IMR-90 (cell line): ENCODE results near the gene SYT17. TPM values are rescaled to one million over a fixed set of nuclear protein-coding genes. Genes with fewer than 3 reads are reported as not detected.

ENCODE experiments used
- ATAC-seq: fragments of 200-7000 bp; cut with Tn5 transposase; 2 replicates; pipeline ENCODE4 v1.9.1; 2020; ENCODE audit warnings: low read depth, mild to moderate bottlenecking, moderate library complexity
- BruUV-seq: library from RNA; stranded (reverse); fragments of 400-500 nt; replicated peaks from 2 replicates; lab custom pipeline; 2021; lab: Mats Ljungman, UMichigan
- CTCF ChIA-PET: fragments of 300-600 bp; formaldehyde crosslinking; extraction: SDS; loops from one replicate; lab custom pipeline; 2021; ENCODE audit warnings: antibody characterized with exemption; lab: Yijun Ruan, JAX
- POLR2A ChIA-PET: fragments of 300-600 bp; sonication (Branson Sonifier 250); formaldehyde crosslinking; loops from one replicate; lab custom pipeline; 2022; ENCODE audit warnings: antibody characterized with exemption; ENCODE audit not compliant: unreplicated experiment; lab: Charles Lee
- DNase-seq: peaks from one replicate; pipeline ENCODE4 v3.0.0; 2013
- H2AFZ ChIP-seq: replicated peaks from 2 replicates; pipeline ENCODE3; 2013; ENCODE audit warnings: low read length, mild to moderate bottlenecking; ENCODE audit not compliant: poor library complexity
- H2AK5ac ChIP-seq: 2 replicates; pipeline ENCODE4 v1.6.1; 2013; ENCODE audit warnings: low read depth, low read length, inconsistent platforms
- H2AK9ac ChIP-seq: replicated peaks from 2 replicates; pipeline ENCODE3; 2013; ENCODE audit warnings: mild to moderate bottlenecking, low read depth, low read length, moderate library complexity; ENCODE audit not compliant: poor library complexity
- H2BK120ac ChIP-seq: 2 replicates; pipeline ENCODE4 v1.6.1; 2013; ENCODE audit warnings: low read depth, low read length, inconsistent platforms
- H2BK15ac ChIP-seq: 3 replicates; pipeline ENCODE4 v1.6.1; 2013; ENCODE audit warnings: low read depth, low read length, inconsistent platforms
- H2BK20ac ChIP-seq: 2 replicates; pipeline ENCODE4 v1.6.1; 2013; ENCODE audit warnings: low read depth, mild to moderate bottlenecking, inconsistent platforms, low read length, moderate library complexity
- H2BK5ac ChIP-seq: 2 replicates; pipeline ENCODE4 v1.6.1; 2013; ENCODE audit warnings: mild to moderate bottlenecking, low read depth, low read length, inconsistent platforms; ENCODE audit not compliant: poor library complexity, severe bottlenecking
- H3K14ac ChIP-seq: replicated peaks from 2 replicates; pipeline ENCODE4 v1.6.1; 2013; ENCODE audit warnings: low read depth, low read length, inconsistent platforms
- H3K18ac ChIP-seq: 2 replicates; pipeline ENCODE4 v1.6.1; 2013; ENCODE audit warnings: low read depth, low read length, control low read depth
- H3K23ac ChIP-seq: 2 replicates; pipeline ENCODE4 v1.6.1; 2013; ENCODE audit warnings: low read depth, low read length, inconsistent platforms
- H3K27ac ChIP-seq: 2 replicates; pipeline ENCODE4 v1.5.1; 2013; ENCODE audit warnings: mild to moderate bottlenecking, control low read depth, low read length; ENCODE audit not compliant: insufficient read depth
- H3K27me3 ChIP-seq: 2 replicates; pipeline ENCODE4 v1.6.1; 2013; ENCODE audit warnings: low read length; ENCODE audit not compliant: control insufficient read depth, insufficient read depth
- H3K36me3 ChIP-seq: 2 replicates; pipeline ENCODE4 v1.6.1; 2013; ENCODE audit warnings: low read length, mixed read lengths; ENCODE audit not compliant: control insufficient read depth, insufficient read depth
- H3K4ac ChIP-seq: 2 replicates; pipeline ENCODE4 v1.6.1; 2013; ENCODE audit warnings: low read depth, low read length, inconsistent platforms
- H3K4me1 ChIP-seq: 2 replicates; pipeline ENCODE4 v1.6.1; 2013; ENCODE audit warnings: low read length, mixed read lengths; ENCODE audit not compliant: control insufficient read depth, insufficient read depth
- H3K4me2 ChIP-seq: 2 replicates; pipeline ENCODE4 v1.6.1; 2013; ENCODE audit warnings: low read depth, mild to moderate bottlenecking, control low read depth, low read length, moderate library complexity
- H3K4me3 ChIP-seq: 2 replicates; pipeline ENCODE4 v1.5.1; 2013; ENCODE audit warnings: low read depth, mild to moderate bottlenecking, control low read depth, low read length, moderate library complexity; ENCODE audit not compliant: insufficient read depth
- H3K56ac ChIP-seq: 2 replicates; pipeline ENCODE4 v1.6.1; 2013; ENCODE audit warnings: low read length, inconsistent platforms; ENCODE audit not compliant: insufficient read depth; ENCODE audit errors: extremely low read depth
- H3K79me1 ChIP-seq, 2 experiments: 2 replicates each; pipeline ENCODE4 v1.6.1; 2013; ENCODE audit warnings: low read length in 2 of 2, inconsistent platforms in 1 of 2, low read depth in 1 of 2
- H3K9ac ChIP-seq: 2 replicates; pipeline ENCODE4 v1.6.1; 2013; ENCODE audit warnings: low read depth, low read length, control low read depth
- H3K9me1 ChIP-seq: 2 replicates; pipeline ENCODE4 v1.6.1; 2013; ENCODE audit warnings: low read length, inconsistent platforms; ENCODE audit not compliant: insufficient read depth
- H3K9me3 ChIP-seq: 2 replicates; pipeline ENCODE4 v1.6.1; 2013; ENCODE audit warnings: low read length; ENCODE audit not compliant: control insufficient read depth, insufficient read depth
- H4K20me1 ChIP-seq: 2 replicates; pipeline ENCODE4 v1.6.1; 2013; ENCODE audit warnings: low read length, inconsistent platforms; ENCODE audit not compliant: insufficient read depth
- H4K5ac ChIP-seq: 2 replicates; pipeline ENCODE4 v1.6.1; 2013; ENCODE audit warnings: mild to moderate bottlenecking, low read depth, low read length, control low read depth
- H4K8ac ChIP-seq, 2 experiments: 2 replicates each; pipeline ENCODE4 v1.6.1; 2013; ENCODE audit warnings: low read depth in 2 of 2, low read length in 2 of 2, control low read depth in 1 of 2, inconsistent platforms in 1 of 2
- H4K91ac ChIP-seq: 2 replicates; pipeline ENCODE4 v1.6.1; 2013; ENCODE audit warnings: low read depth, low read length, inconsistent platforms; ENCODE audit not compliant: insufficient read depth
- BHLHE40 ChIP-seq: fragments of 150-350 bp; IDR thresholded peaks from 2 replicates; pipeline ENCODE4 v1.6.1; 2016; ENCODE audit warnings: mild to moderate bottlenecking, low read depth, low read length
- CEBPB ChIP-seq: IDR thresholded peaks from 2 replicates; pipeline ENCODE4 v1.6.1; 2012; ENCODE audit warnings: low read depth, low read length, improper control_type of control experiment
- CHD1 ChIP-seq: IDR thresholded peaks from 2 replicates; pipeline ENCODE4 v1.6.1; 2012; ENCODE audit warnings: low read depth, low read length, improper control_type of control experiment
- CTCF ChIP-seq: conservative IDR thresholded peaks from 2 replicates; pipeline ENCODE4 v1.5.1; 2012; ENCODE audit warnings: mild to moderate bottlenecking, low read depth, low read length, improper control_type of control experiment
- ELK1 ChIP-seq: fragments of 150-350 bp; IDR thresholded peaks from 2 replicates; pipeline ENCODE4 v1.6.1; 2016; ENCODE audit warnings: low read depth, mild to moderate bottlenecking, low read length, moderate library complexity, borderline replicate concordance
- FOS ChIP-seq: fragments of 150-350 bp; IDR thresholded peaks from 2 replicates; pipeline ENCODE4 v1.6.1; 2016; ENCODE audit warnings: low read depth, low read length
- MAFK ChIP-seq: IDR thresholded peaks from 2 replicates; pipeline ENCODE4 v1.6.1; 2012; ENCODE audit warnings: low read depth, low read length, improper control_type of control experiment
- MAZ ChIP-seq: IDR thresholded peaks from 2 replicates; pipeline ENCODE4 v1.6.1; 2012; ENCODE audit warnings: low read depth, mild to moderate bottlenecking, low read length, improper control_type of control experiment, moderate library complexity, borderline replicate concordance
- NFE2L2 ChIP-seq: fragments of 150-350 bp; IDR thresholded peaks from 2 replicates; pipeline ENCODE4 v1.6.1; 2016; ENCODE audit warnings: low read depth, mild to moderate bottlenecking, low read length
- POLR2A ChIP-seq: IDR thresholded peaks from 2 replicates; pipeline ENCODE4 v1.6.1; 2012; ENCODE audit warnings: mild to moderate bottlenecking, low read depth, low read length
- RAD21 ChIP-seq: IDR thresholded peaks from 2 replicates; pipeline ENCODE4 v1.6.1; 2012; ENCODE audit warnings: low read length, improper control_type of control experiment
- RFX5 ChIP-seq: IDR thresholded peaks from 2 replicates; pipeline ENCODE4 v1.8.0; 2012; ENCODE audit warnings: low read depth, mild to moderate bottlenecking, low read length, moderate library complexity
- WGBS, 2 experiments: methylation state at CpG; one replicate each; pipeline versions ENCODE4 v1.1.5 to v1.1.7; 2013; ENCODE audit warnings: missing lambda C conversion rate in 2 of 2; ENCODE audit not compliant: insufficient read length in 1 of 2; ENCODE audit errors: extremely low coverage in 2 of 2; 5-methylcytosine and 5-hydroxymethylcytosine counted together
- dilution Hi-C: fragments of 300-500 bp; cut with HindIII; formaldehyde crosslinking; loops from one replicate; pipeline ENCODE4 v1.14.3; 2018; ENCODE audit warnings: low sequenced_read_pairs; ENCODE audit not compliant: unreplicated experiment
- in situ Hi-C: fragments of 300-500 bp; cut with MboI; formaldehyde crosslinking; loops from 3 replicates; pipeline ENCODE4 v1.14.3; 2019; ENCODE audit warnings: low sequenced_read_pairs, inconsistent platforms, mixed read lengths
- intact Hi-C: fragments of 100-400 bp; cut with micrococcal nuclease; formaldehyde crosslinking; loops from 2 replicates; pipeline ENCODE4 v1.10.0; 2022
- polyA plus RNA-seq, 3 experiments: library from polyadenylated mRNA; depleted of rRNA; stranded (reverse); fragments of >200 nt; gene quantifications; 2 replicates each; pipeline ENCODE4 v1.2.3, GENCODE V29; 2012; ENCODE audit warnings: low replicate concordance in 1 of 3
- total RNA-seq: library from RNA; depleted of rRNA; stranded (reverse); fragments of >200 nt; gene quantifications from 2 replicates; pipeline ENCODE4 v1.2.3, GENCODE V29; 2012

SYT17 gene
- total and polyA plus RNA-seq, 2 of the 4 experiments (the other 2 are of a cell fraction) = not detected

- Histone ChIP-seq H2AK5ac (no peak overlapping the region), H3K36me3 (no peaks in the 10 kb centered on the region), H4K8ac (no peak overlapping the region), H2AK9ac (no peak overlapping the region), H2BK120ac (no peak overlapping the region), H3K23ac (no peak overlapping the region), H3K4me1 (0 out of 2 replicates have a peak, but pooled peaks cover 2% of the 10 kb centered on the region), H3K4me3 (no peak overlapping the region), H3K18ac (no peak overlapping the region), H3K9ac (no peak overlapping the region), H3K27me3 (no peaks in the 10 kb centered on the region; the same call in 1 of the 2 replicates), H2BK15ac (no peak overlapping the region), H2BK5ac (no peak overlapping the region), H3K4me2 (no peak overlapping the region), H2AFZ (no peak overlapping the region), H3K14ac (no peak overlapping the region), H4K91ac (no peak overlapping the region), H3K9me3 (peaks cover 4% of the 10 kb centered on the region), H3K56ac (no peak overlapping the region), H3K27ac (no peak overlapping the region), H4K20me1 (no peaks in the 10 kb centered on the region), H3K4ac (no peak overlapping the region), H3K9me1 (no peaks in the 10 kb centered on the region), H4K5ac (no peak overlapping the region), H3K79me1 (no peaks in the 10 kb centered on the region), H2BK20ac (no peak overlapping the region)
- DNase-seq (no peak), ATAC-seq (no peak)
- POLR2A ChIA-PET = no interaction called here
- CTCF ChIA-PET = interaction anchor here (0.8 kb wide), 1 partner anchor 11 kb away, joined by 3 read pairs; no protein-coding TSS in a partner anchor
- in situ Hi-C loops (no loop called here), dilution Hi-C loops (no loop called here), intact Hi-C loops (loop anchor here (10.0 kb wide), 1 partner anchor 68 kb away; no protein-coding TSS in a partner anchor)
- no peak for TF ChIP-seq MAFK
- TF ChIP-seq FOS = no peak
- TF ChIP-seq CTCF = no peak
- no peak for TF ChIP-seq CHD1
- TF ChIP-seq ELK1 = no peak
- TF ChIP-seq RFX5 = no peak
- no peak for TF ChIP-seq CEBPB
- no peak for TF ChIP-seq NFE2L2
- TF ChIP-seq MAZ = no peak
- TF ChIP-seq POLR2A = no peak
- TF ChIP-seq BHLHE40 = no peak
- TF ChIP-seq RAD21 = no peak
- no CpG with 5 or more reads among the region's 6 CpGs for WGBS, 2 experiments
- no TSS peak for BruUV-seq
These were observed 28.8 kb downstream of the SYT17 start for GRCh38 chr16:19196871-19197270.
